T-helper 22 cell (primary cell): ENCODE data around the gene CDH4.
"Not testable (repeated sequence)": the region's sequence is repeated elsewhere in the genome, so short reads cannot be mapped to it uniquely, and the experiment has no call there.

Experiments used
- DNase-seq: peaks from one replicate; pipeline ENCODE4 v3.0.0-alpha.2; 2020; ENCODE audit warnings: low read depth

CDH4 gene

GRCh38 chr20:61979090-61979489 lies 727.0 kb downstream of the CDH4 start:
- DNase-seq: no peak

- DNase-seq: no peak
These were observed 727.9 kb downstream of the CDH4 start for GRCh38 chr20:61979701-61980635.

- DNase-seq: no peak
These were observed 728.9 kb downstream of the CDH4 start for GRCh38 chr20:61980647-61981583.

GRCh38 chr20:61981691-61982090 lies 729.6 kb downstream of the CDH4 start:
- not testable (repeated sequence) for DNase-seq

GRCh38 chr20:61982191-61982950 lies 730.3 kb downstream of the CDH4 start:
- no peak for DNase-seq

- no peak for DNase-seq
These were observed 730.9 kb downstream of the CDH4 start for GRCh38 chr20:61982951-61983315.

GRCh38 chr20:61983965-61984364 lies 731.9 kb downstream of the CDH4 start:
- no peak for DNase-seq

- DNase-seq: not testable (repeated sequence)
These were observed 732.4 kb downstream of the CDH4 start for GRCh38 chr20:61984431-61984830.

- no peak for DNase-seq
These were observed 733.0 kb downstream of the CDH4 start for GRCh38 chr20:61985096-61985495.

- DNase-seq: no peak
These were observed 734.8 kb downstream of the CDH4 start for GRCh38 chr20:61986762-61987321.

GRCh38 chr20:61988665-61989064 lies 736.6 kb downstream of the CDH4 start:
- DNase-seq: no peak

- DNase-seq: no peak
These were observed 737.7 kb downstream of the CDH4 start for GRCh38 chr20:61989741-61990140.
